Measurements from ENCODE around the gene PRODH.

GRCh38 chr22:18952022-18952421, 15.9 kb upstream of the PRODH start:
- TF ChIP-seq CTCF (conservative IDR thresholded peaks at IDR 0.05): no peak
- no peak for TF ChIP-seq EZH2 (IDR thresholded peaks at IDR 0.05; ENCODE audit: low read depth)

Data from PC-9 (cell line).